Loucy (cell line): ENCODE results near the gene TMEM164.

Experiments used
- CTCF ChIP-seq: fragments of 200-600 bp; sonication (generic); conservative IDR thresholded peaks from 2 replicates; pipeline ENCODE4 v1.5.1; 2014; ENCODE audit warnings: mild to moderate bottlenecking, antibody characterized with exemption, low read length
- EZH2phosphoT487 ChIP-seq: fragments of 200-600 bp; IDR thresholded peaks from 2 replicates; pipeline ENCODE4 v1.6.1; 2018; ENCODE audit warnings: antibody characterized with exemption, mild to moderate bottlenecking, moderate library complexity, borderline replicate concordance

GRCh38 chrX:110103344-110103743 is 100.4 kb downstream of the TMEM164 start:
- no peak for TF ChIP-seq CTCF
- TF ChIP-seq EZH2phosphoT487 = no peak
